GM19452 (cell line): Measurements from ENCODE around the gene GAK.

Source experiments
- ATAC-seq: cut with Tn5 transposase; IDR thresholded peaks from one replicate; pipeline ENCODE4 v1.9.1; 2021; ENCODE audit not compliant: unreplicated experiment

GAK gene

GRCh38 chr4:851701-852430 lies 80.2 kb downstream of the GAK start:
- no peak for ATAC-seq

GRCh38 chr4:850323-850945 lies 81.7 kb downstream of the GAK start:
- ATAC-seq = no peak

GRCh38 chr4:849478-850175 lies 82.5 kb downstream of the GAK start:
- no peak for ATAC-seq

GRCh38 chr4:848803-849477 lies 83.2 kb downstream of the GAK start:
- ATAC-seq = no peak

- no peak for ATAC-seq
Measured at GRCh38 chr4:848307-848691, 83.8 kb downstream of the GAK start.

GRCh38 chr4:845836-846251 lies 86.3 kb downstream of the GAK start:
- no peak for ATAC-seq

- no peak for ATAC-seq
Measured at GRCh38 chr4:845233-845835, 86.8 kb downstream of the GAK start.

GRCh38 chr4:844752-845232 lies 87.3 kb downstream of the GAK start:
- ATAC-seq = no peak

- ATAC-seq = no peak
Measured at GRCh38 chr4:839675-840443, 92.3 kb downstream of the GAK start.

GRCh38 chr4:837772-838171 lies 94.3 kb downstream of the GAK start:
- no peak for ATAC-seq

- no peak for ATAC-seq
Measured at GRCh38 chr4:836750-837301, 95.3 kb downstream of the GAK start.

GRCh38 chr4:836003-836511 lies 96.1 kb downstream of the GAK start:
- no peak for ATAC-seq

GRCh38 chr4:835148-836002 lies 96.7 kb downstream of the GAK start:
- ATAC-seq = no peak

GRCh38 chr4:834368-835147 lies 97.6 kb downstream of the GAK start:
- no peak for ATAC-seq

GRCh38 chr4:833731-834367 lies 98.3 kb downstream of the GAK start:
- no peak for ATAC-seq

- no peak for ATAC-seq
Measured at GRCh38 chr4:833156-833555, 99.0 kb downstream of the GAK start.

- ATAC-seq = no peak
Measured at GRCh38 chr4:832536-832935, 99.6 kb downstream of the GAK start.

- ATAC-seq = no peak
Measured at GRCh38 chr4:832108-832507, 100.0 kb downstream of the GAK start.
